Activated T-helper 2 cell treated with anti-CD3 and anti-CD28 coated beads, Interferon-gamma antibody, Interleukin-2, Interleukin-4, amounts not matched to agents 10 μg/mL and 5 μg/mL and 100 μg/mL, durations not matched to agents 14 hours and 24 hours and 36 hours (primary cell): ENCODE data around the gene KHK. TPM values are rescaled to one million over a fixed set of nuclear protein-coding genes. Genes with fewer than 3 reads are reported as not detected.
"Not testable (repeated sequence)": the region's sequence is repeated elsewhere in the genome, so short reads cannot be mapped to it uniquely, and the experiment has no call there.

Experiments used
- DNase-seq: peaks from one replicate; pipeline ENCODE4 v3.0.0; 2021; ENCODE audit warnings: low spot score
- H3K27ac Mint-ChIP-seq: one replicate; pipeline ENCODE4 v1.8.0; 2021; ENCODE audit warnings: mixed read lengths
- H3K27me3 Mint-ChIP-seq: one replicate; pipeline ENCODE4 v1.8.0; 2021; ENCODE audit warnings: low read depth, mixed read lengths
- H3K36me3 Mint-ChIP-seq: one replicate; pipeline ENCODE4 v1.8.0; 2021; ENCODE audit warnings: low read depth, mixed read lengths
- H3K4me1 Mint-ChIP-seq: one replicate; pipeline ENCODE4 v1.8.0; 2021; ENCODE audit warnings: low read depth, mixed read lengths
- H3K4me3 Mint-ChIP-seq: one replicate; pipeline ENCODE4 v1.8.0; 2021; ENCODE audit warnings: low read depth, mild to moderate bottlenecking, moderate library complexity, mixed read lengths
- H3K9me3 Mint-ChIP-seq: one replicate; pipeline ENCODE4 v1.8.0; 2021; ENCODE audit warnings: mixed read lengths
- intact Hi-C: fragments of 100-400 bp; cut with micrococcal nuclease; formaldehyde crosslinking; loops from one replicate; pipeline ENCODE4 v1.15.1; 2023
- total RNA-seq: library from RNA; stranded (reverse); gene quantifications from 2 replicates; pipeline ENCODE4 v1.2.3, GENCODE V29; 2022

Gene KHK
- total RNA-seq, 1 donor from 2014 or later, result 12.3 TPM

DNA sequence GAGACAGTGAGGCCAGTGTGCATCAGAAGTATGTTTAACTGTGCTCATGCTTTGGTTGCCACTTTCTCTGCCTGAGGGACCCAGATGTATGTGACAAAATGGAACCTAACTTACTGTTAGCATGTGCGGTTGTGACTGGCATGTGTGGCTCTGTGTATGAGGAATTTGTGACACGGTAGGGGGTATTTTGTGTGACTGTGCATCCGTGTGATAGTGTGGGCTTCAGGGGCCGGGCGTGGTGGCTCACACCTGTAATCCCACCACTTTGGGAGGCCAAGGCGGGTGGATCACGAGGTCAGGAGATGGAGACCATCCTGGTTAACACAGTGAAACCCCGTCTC, 32.7 kb downstream of the KHK start:
- H3K36me3 Mint-ChIP-seq, DNase-seq, H3K9me3 Mint-ChIP-seq, intact Hi-C loops: not testable (repeated sequence)
- peaks cover 39% of the 10 kb centered on the region for H3K27me3 Mint-ChIP-seq
- H3K27ac Mint-ChIP-seq, result peak overlapping the region; percentile 36
- H3K4me1 Mint-ChIP-seq, result peaks cover 17% of the 10 kb centered on the region
- H3K4me3 Mint-ChIP-seq, result peak overlapping the region; percentile 77

DNA sequence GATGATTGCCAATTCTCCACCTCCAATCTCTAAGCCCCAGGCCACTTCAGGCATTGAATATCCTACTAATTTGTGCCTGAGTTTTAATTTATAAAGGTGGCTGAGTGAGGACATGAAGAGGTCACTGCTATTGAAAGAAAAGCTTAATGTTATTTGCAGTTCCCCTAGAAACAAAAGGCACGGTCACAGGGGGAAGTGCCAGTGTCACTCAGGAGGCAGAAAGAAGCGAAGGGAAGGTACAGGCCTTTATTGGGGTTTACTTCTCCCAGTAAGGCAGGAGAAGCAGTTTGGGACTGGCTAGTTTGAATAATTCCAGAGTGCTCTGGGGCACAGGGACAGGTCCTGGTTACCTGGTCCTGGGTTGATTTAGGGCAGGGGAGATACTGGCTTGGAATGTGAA, 35.3 kb downstream of the KHK start:
- intact Hi-C loops, result no loop called here
- Mint-ChIP-seq H3K9me3 (no peaks in the 10 kb centered on the region), H3K27me3 (peaks cover 39% of the 10 kb centered on the region), H3K4me1 (peaks cover 17% of the 10 kb centered on the region), H3K36me3 (no peaks in the 10 kb centered on the region), H3K4me3 (no peak overlapping the region), H3K27ac (no peak overlapping the region)
- no peak for DNase-seq

GRCh38 chr2:27122791-27123190, 36.2 kb downstream of the KHK start:
- no peaks in the 10 kb centered on the region for H3K36me3 Mint-ChIP-seq
- intact Hi-C loops, result loop anchor here (1.0 kb wide), 1 partner anchor 12 kb away; the partner anchor contains the start of gene PREB
- H3K27me3 Mint-ChIP-seq, result peaks cover 33% of the 10 kb centered on the region
- no peak for DNase-seq
- peak overlapping the region; percentile 80 for H3K4me3 Mint-ChIP-seq
- no peaks in the 10 kb centered on the region for H3K9me3 Mint-ChIP-seq
- H3K27ac Mint-ChIP-seq, result no peak overlapping the region
- H3K4me1 Mint-ChIP-seq, result peaks cover 17% of the 10 kb centered on the region

- H3K36me3 Mint-ChIP-seq, result no peaks in the 10 kb centered on the region
- H3K27me3 Mint-ChIP-seq, result peaks cover 30% of the 10 kb centered on the region
- intact Hi-C loops, result loop anchor here (1.0 kb wide), 1 partner anchor 11 kb away; the partner anchor contains the start of gene PREB
- no peaks in the 10 kb centered on the region for H3K9me3 Mint-ChIP-seq
- DNase-seq, result peak; percentile 58
- H3K4me1 Mint-ChIP-seq, result peaks cover 17% of the 10 kb centered on the region
- peak within 1 kb of the TSS; percentile 80 for H3K4me3 Mint-ChIP-seq
- peak within 1 kb of the TSS; percentile 62 for H3K27ac Mint-ChIP-seq
These were observed 37.0 kb downstream of the KHK start, which contains the start of gene ABHD1 for GRCh38 chr2:27123302-27124150. Gene ABHD1 (plus strand): TSS chr2:27123815. CDS start chr2:27123949, 134 bp downstream.

DNA sequence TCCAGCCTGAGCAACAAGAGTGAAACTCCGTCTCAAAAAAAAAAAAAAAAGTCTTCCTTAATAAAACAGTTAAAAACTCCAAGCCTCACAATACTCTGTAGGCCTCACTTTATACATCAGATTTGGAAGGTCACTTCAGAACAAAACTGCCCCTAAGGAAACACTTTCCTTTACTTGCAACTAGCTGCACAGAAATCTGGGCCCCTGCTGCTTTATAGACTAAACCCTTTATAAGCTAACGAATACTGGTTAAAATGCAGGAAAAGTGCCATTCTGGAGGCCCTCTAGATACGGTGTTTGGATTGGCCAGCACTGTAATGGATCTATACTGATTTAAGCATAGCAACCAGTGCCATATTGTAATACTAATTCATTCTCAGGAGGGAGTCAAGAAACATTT, 38.5 kb downstream of the KHK start:
- Mint-ChIP-seq H3K27ac (no peak overlapping the region), H3K4me1 (peaks cover 12% of the 10 kb centered on the region), H3K4me3 (no peak overlapping the region), H3K27me3 (peaks cover 19% of the 10 kb centered on the region), H3K36me3 (peaks cover 13% of the 10 kb centered on the region), H3K9me3 (no peaks in the 10 kb centered on the region)
- intact Hi-C loops, result no loop called here
- no peak for DNase-seq

DNA sequence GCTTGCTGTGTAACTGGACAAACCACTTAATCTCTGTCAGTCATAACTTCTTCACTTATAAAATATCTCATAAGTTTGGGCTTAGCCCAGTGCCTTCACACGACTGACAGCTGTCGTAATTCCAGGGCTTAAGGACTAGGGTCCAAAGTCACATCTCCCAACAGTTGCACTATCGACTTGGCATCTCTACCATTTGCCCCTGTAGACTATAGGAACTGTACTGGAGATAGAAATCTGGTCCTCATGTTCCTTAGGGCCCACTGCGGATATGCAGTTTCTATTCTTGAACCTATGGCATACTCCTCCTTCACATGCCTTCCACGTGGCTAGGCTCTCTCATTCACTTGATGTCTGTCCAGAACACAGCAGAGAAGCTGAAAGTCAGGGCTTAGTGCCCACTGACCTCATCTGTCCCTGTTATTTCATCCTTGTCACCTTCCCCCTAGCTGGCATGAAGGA, 39.7 kb downstream of the KHK start:
- intact Hi-C loops, result no loop called here
- no peak for DNase-seq
- no peaks in the 10 kb centered on the region for H3K9me3 Mint-ChIP-seq
- peaks cover 12% of the 10 kb centered on the region for H3K27me3 Mint-ChIP-seq
- peaks cover 12% of the 10 kb centered on the region for H3K4me1 Mint-ChIP-seq
- H3K27ac Mint-ChIP-seq, result no peak overlapping the region
- no peak overlapping the region for H3K4me3 Mint-ChIP-seq
- H3K36me3 Mint-ChIP-seq, result peaks cover 25% of the 10 kb centered on the region

DNA sequence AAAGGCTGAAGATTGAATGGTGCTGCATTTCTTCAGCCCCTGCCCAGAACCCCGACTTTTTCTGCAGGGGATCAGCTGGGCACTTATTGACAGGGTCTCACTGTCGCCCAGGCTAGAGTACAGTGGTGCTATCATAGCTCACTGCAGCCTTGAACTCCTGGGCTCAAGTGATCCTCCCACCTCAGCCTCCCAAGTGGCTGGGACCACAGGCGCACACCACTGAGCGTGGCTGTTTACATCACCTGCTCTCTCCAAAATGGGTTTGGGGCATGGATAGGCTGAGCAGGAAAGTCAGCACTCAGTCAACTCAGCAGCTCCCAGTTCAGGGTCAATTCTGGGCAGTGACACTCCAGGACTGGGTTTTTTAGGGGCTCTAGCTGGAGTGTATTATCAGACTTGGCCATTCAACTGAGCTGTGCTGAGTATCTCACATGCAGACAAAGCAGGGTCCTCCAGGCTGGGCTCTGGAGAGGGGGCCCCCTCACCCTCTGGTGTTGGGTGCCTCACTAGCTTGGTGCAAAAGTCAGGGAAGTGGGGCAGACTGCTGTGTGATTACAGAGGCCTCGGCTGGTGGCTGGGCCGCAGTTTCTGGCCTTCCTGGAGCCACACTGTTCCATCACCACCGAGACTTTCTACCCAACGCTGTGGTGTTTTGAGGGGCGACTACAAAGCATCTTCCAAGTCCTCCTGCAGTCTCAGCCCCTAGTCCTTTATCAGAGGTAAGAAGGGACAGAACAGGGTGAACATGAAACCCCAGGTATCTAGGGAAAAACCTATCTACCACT, 41.5 kb downstream of the KHK start:
- intact Hi-C loops, result no loop called here
- Mint-ChIP-seq H3K27ac (no peak overlapping the region), H3K36me3 (peaks cover 40% of the 10 kb centered on the region), H3K27me3 (peaks cover 1% of the 10 kb centered on the region), H3K4me3 (no peak overlapping the region), H3K4me1 (peaks cover 12% of the 10 kb centered on the region), H3K9me3 (no peaks in the 10 kb centered on the region)
- DNase-seq, result no peak

DNA sequence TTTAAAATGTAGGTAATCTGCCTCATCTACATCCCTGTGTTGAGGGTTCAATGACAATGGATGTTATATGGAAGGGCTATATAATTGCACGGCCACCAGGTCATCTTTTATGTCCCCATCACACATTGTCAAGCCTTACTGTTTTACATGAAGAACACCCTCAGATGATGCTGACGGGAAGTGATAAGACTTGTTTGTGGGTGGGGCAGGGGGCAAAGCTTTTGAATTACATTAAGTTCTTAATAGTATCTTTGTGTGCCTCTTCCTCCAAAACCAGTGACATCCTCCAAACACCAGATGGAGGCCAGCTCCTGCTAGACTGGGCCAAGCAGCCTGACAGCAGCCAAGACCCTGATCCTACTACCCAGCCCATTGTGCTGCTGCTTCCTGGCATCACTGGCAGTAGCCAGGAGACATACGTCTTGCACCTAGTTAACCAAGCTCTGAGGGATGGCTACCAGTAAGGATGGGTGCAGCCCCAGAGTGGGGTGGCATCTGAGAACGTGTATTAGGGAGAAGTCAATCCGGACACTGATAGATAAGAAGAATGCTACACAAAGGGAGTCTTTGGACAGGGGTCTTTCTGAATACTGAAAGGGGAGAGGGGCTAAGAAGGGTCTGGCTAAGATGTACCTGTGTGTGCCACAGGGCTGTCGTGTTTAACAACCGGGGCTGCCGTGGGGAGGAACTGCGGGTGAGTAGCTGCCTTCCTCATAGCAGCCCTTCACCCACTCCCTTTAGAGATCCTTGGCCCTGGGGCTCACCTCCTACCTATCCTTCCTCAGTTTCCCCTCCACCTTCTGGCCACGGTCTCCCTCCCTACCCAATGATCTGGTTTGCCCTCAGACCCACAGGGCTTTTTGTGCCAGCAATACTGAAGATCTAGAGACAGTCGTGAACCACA, 42.3 kb downstream of the KHK start:
- peaks cover 46% of the 10 kb centered on the region for H3K36me3 Mint-ChIP-seq
- H3K27me3 Mint-ChIP-seq, result no peaks in the 10 kb centered on the region
- peaks cover 14% of the 10 kb centered on the region for H3K4me1 Mint-ChIP-seq
- H3K9me3 Mint-ChIP-seq, result no peaks in the 10 kb centered on the region
- intact Hi-C loops, result no loop called here
- no peak for DNase-seq
- H3K4me3 Mint-ChIP-seq, result no peak overlapping the region
- H3K27ac Mint-ChIP-seq, result no peak overlapping the region

- no peaks in the 10 kb centered on the region for H3K9me3 Mint-ChIP-seq
- DNase-seq, result no peak
- H3K27ac Mint-ChIP-seq, result no peak overlapping the region
- peaks cover 10% of the 10 kb centered on the region for H3K4me1 Mint-ChIP-seq
- intact Hi-C loops, result no loop called here
- H3K4me3 Mint-ChIP-seq, result no peak overlapping the region
- H3K36me3 Mint-ChIP-seq, result peaks cover 49% of the 10 kb centered on the region
- no peaks in the 10 kb centered on the region for H3K27me3 Mint-ChIP-seq
These were observed 43.8 kb downstream of the KHK start for GRCh38 chr2:27130396-27130795.

DNA sequence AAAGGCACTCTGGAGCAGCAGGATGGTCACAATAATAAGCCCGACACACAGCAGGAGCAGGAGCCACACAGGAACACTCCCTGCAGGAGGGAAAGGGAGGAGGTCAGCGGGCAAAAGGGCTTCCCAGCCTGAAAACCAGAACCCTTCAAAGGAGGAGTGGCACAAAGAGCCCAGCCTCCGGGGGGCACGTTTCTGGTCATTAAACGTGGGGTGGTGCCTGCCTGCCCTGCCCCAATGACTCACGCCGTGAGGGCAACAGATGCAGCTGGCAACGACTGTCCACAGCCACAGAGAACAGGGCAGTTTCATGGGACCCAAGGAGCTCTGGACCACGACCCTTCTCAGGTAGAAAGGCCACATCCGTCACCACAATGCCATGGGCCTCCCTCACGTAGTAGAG, 44.9 kb downstream of the KHK start:
- H3K4me1 Mint-ChIP-seq, result peaks cover 10% of the 10 kb centered on the region
- no peaks in the 10 kb centered on the region for H3K27me3 Mint-ChIP-seq
- H3K36me3 Mint-ChIP-seq, result peaks cover 49% of the 10 kb centered on the region
- H3K4me3 Mint-ChIP-seq, result no peak overlapping the region
- peak overlapping the region; percentile 60 for H3K27ac Mint-ChIP-seq
- intact Hi-C loops, result no loop called here
- no peaks in the 10 kb centered on the region for H3K9me3 Mint-ChIP-seq
- no peak for DNase-seq

GRCh38 chr2:27133195-27133875, 46.8 kb downstream of the KHK start:
- DNase-seq, result no peak
- H3K27me3 Mint-ChIP-seq, result peaks cover 2% of the 10 kb centered on the region
- H3K9me3 Mint-ChIP-seq, result no peaks in the 10 kb centered on the region
- intact Hi-C loops, result no loop called here
- H3K36me3 Mint-ChIP-seq, result peaks cover 49% of the 10 kb centered on the region
- peak overlapping the region; percentile 96 for H3K4me3 Mint-ChIP-seq
- H3K27ac Mint-ChIP-seq, result peak overlapping the region; percentile 78
- peaks cover 10% of the 10 kb centered on the region for H3K4me1 Mint-ChIP-seq
